Upper lobe of right lung (tissue), 1 donor: Measurements from ENCODE around the gene CREB3. TPM values are rescaled to one million over a fixed set of nuclear protein-coding genes. Genes with fewer than 3 reads are reported as not detected.

Experiments
- ATAC-seq: fragments of 200-7000 bp; cut with Tn5 transposase; one replicate; pipeline ENCODE4 v1.9.1; 2020; ENCODE audit warnings: mild to moderate bottlenecking, moderate library complexity
- DNase-seq: peaks from one replicate; pipeline ENCODE4 v3.0.0-alpha.2; 2020
- H3K27ac ChIP-seq: fragments of 200-600 bp; one replicate; pipeline ENCODE4 v1.8.0; 2022
- H3K27me3 ChIP-seq: fragments of 200-600 bp; one replicate; pipeline ENCODE4 v1.8.0; 2022; ENCODE audit warnings: mild to moderate bottlenecking
- H3K36me3 ChIP-seq: fragments of 200-600 bp; one replicate; pipeline ENCODE4 v1.8.0; 2022
- H3K4me1 ChIP-seq: fragments of 200-600 bp; one replicate; pipeline ENCODE4 v1.8.0; 2022
- H3K4me3 ChIP-seq: fragments of 200-600 bp; one replicate; pipeline ENCODE4 v1.8.0; 2022; ENCODE audit warnings: mild to moderate bottlenecking
- H3K9me3 ChIP-seq: fragments of 200-600 bp; one replicate; pipeline ENCODE4 v1.8.0; 2022
- intact Hi-C: fragments of 100-400 bp; cut with DNase I; formaldehyde crosslinking; loops from one replicate; pipeline ENCODE4 v1.11.0; 2022
- total RNA-seq: library from RNA; stranded (reverse); fragmentation: NEBNext Ultra II Directional; extraction: Animal tissue kit (Norgen Biotek cat#: 25700); gene quantifications from one replicate; pipeline ENCODE4 v1.2.1, GENCODE V29; 2021
- TF ChIP-seq, protein P1 (sequence below): fragments of 200-600 bp; IDR thresholded peaks from one replicate; pipeline ENCODE4 v1.8.0; 2022; ENCODE audit warnings: antibody characterized with exemption
- donor health status: DM: no; HTN: yes; CAD: no; lungs with severe emphysema.

Gene CREB3
- total RNA-seq, 1 donor from 2014 or later, result 34.9 TPM

- ATAC-seq (peak; percentile 3), DNase-seq (no peak)
- Histone ChIP-seq H3K4me1 (peaks cover 12% of the 10 kb centered on the region), H3K36me3 (peaks cover 64% of the 10 kb centered on the region), H3K9me3 (no peaks in the 10 kb centered on the region), H3K27me3 (no peaks in the 10 kb centered on the region), H3K27ac (peak overlapping the region; percentile 78), H3K4me3 (no peak overlapping the region)
- intact Hi-C loops, result no loop called here
- TF ChIP-seq, protein P1, sequence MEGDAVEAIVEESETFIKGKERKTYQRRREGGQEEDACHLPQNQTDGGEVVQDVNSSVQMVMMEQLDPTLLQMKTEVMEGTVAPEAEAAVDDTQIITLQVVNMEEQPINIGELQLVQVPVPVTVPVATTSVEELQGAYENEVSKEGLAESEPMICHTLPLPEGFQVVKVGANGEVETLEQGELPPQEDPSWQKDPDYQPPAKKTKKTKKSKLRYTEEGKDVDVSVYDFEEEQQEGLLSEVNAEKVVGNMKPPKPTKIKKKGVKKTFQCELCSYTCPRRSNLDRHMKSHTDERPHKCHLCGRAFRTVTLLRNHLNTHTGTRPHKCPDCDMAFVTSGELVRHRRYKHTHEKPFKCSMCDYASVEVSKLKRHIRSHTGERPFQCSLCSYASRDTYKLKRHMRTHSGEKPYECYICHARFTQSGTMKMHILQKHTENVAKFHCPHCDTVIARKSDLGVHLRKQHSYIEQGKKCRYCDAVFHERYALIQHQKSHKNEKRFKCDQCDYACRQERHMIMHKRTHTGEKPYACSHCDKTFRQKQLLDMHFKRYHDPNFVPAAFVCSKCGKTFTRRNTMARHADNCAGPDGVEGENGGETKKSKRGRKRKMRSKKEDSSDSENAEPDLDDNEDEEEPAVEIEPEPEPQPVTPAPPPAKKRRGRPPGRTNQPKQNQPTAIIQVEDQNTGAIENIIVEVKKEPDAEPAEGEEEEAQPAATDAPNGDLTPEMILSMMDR, result no peak
Observed at GRCh38 chr9:35697486-35697885, 35.0 kb upstream of the CREB3 start.

DNA sequence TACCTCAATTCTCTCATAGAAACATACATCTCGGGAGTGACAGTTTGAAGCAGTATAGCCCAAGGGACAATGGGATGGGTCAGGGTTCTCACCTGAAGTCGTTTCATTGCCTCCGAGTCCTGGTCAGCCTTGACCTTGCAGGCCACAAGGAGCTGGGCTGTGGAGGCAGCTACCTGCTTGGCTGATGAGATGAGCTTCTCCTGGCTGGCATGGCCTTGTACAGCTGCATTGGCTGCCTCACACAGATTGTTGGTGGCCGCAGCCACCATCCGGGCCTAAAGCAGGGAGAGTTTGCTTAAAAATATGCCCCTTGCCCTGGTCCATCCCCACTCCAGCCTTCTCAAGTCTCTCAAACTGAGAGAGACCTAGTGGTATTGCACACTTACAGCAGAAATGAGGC, 34.2 kb upstream of the CREB3 start:
- intact Hi-C loops, result no loop called here
- Histone ChIP-seq H3K9me3 (no peaks in the 10 kb centered on the region), H3K27me3 (no peaks in the 10 kb centered on the region), H3K4me1 (peaks cover 12% of the 10 kb centered on the region), H3K27ac (peak overlapping the region; percentile 78), H3K36me3 (peaks cover 72% of the 10 kb centered on the region), H3K4me3 (no peak overlapping the region)
- no peak for DNase-seq
- no peak for ATAC-seq
- TF ChIP-seq, protein P1, result no peak

DNA sequence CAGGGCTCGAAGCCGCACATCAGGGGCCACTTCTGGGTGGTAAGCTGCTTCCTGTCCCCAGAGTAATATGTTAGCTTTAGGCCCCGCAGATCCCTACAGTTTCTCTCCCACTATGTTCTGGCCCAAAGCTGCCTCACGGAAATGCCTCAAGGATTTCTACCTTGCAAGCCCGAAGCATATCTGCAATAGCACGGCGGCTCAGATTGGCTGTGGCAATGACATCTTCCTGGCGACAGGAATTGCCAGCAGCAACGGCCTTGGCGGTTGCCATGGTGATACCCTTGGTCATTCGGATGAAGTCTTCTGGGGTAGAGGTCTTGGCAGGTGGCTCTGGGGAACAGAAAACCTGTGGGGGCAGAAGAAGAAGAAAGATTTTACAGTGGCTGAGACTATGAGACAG, 32.4 kb upstream of the CREB3 start:
- intact Hi-C loops, result no loop called here
- TF ChIP-seq, protein P1, result no peak
- ATAC-seq, result no peak
- no peak for DNase-seq
- peaks cover 90% of the 10 kb centered on the region for H3K36me3 ChIP-seq
- no peak overlapping the region for H3K4me3 ChIP-seq
- no peaks in the 10 kb centered on the region for H3K9me3 ChIP-seq
- H3K27ac ChIP-seq, result no peak overlapping the region
- H3K27me3 ChIP-seq, result no peaks in the 10 kb centered on the region
- H3K4me1 ChIP-seq, result peaks cover 12% of the 10 kb centered on the region

GRCh38 chr9:35700942-35701341, 31.5 kb upstream of the CREB3 start:
- no peak for DNase-seq
- Histone ChIP-seq H3K4me3 (no peak overlapping the region), H3K27ac (no peak overlapping the region), H3K36me3 (peaks cover 98% of the 10 kb centered on the region), H3K4me1 (peaks cover 10% of the 10 kb centered on the region), H3K9me3 (no peaks in the 10 kb centered on the region), H3K27me3 (no peaks in the 10 kb centered on the region)
- TF ChIP-seq, protein P1, result no peak
- ATAC-seq, result no peak
- intact Hi-C loops, result no loop called here

DNA sequence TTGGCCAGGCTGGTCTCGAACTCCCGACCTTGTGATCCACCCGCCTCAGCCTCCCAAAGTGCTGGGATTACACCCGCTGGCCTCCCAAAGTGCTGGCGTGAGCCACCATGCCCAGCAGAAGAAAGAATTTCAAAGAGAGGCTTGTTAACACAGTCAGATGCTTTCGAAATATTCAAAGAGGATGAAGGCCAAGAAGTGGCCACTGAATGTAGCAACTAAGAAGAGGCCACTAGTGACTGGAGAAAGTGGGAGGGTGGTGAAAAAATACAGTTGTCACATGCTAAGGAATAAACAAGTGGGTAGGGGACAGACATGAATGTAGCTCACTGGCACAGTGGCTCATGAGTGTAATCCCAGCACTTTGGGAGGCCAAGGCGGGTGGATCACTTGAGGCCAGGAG, 29.8 kb upstream of the CREB3 start:
- Histone ChIP-seq H3K4me1 (no peaks in the 10 kb centered on the region), H3K27ac (no peak overlapping the region), H3K9me3 (no peaks in the 10 kb centered on the region), H3K36me3 (peaks cover 100% of the 10 kb centered on the region), H3K27me3 (no peaks in the 10 kb centered on the region), H3K4me3 (no peak overlapping the region)
- no peak for ATAC-seq
- DNase-seq, result no peak
- intact Hi-C loops, result no loop called here
- TF ChIP-seq, protein P1, result no peak
